ENCODE measurements around the gene THSD7B.
"Not testable (repeated sequence)": the region's sequence is repeated elsewhere in the genome, so short reads cannot be mapped to it uniquely, and the experiment has no call there.

The THSD7B gene

GRCh38 chr2:137051778-137052398, 286.5 kb downstream of the THSD7B start:
- no peak for DNase-seq

DNA sequence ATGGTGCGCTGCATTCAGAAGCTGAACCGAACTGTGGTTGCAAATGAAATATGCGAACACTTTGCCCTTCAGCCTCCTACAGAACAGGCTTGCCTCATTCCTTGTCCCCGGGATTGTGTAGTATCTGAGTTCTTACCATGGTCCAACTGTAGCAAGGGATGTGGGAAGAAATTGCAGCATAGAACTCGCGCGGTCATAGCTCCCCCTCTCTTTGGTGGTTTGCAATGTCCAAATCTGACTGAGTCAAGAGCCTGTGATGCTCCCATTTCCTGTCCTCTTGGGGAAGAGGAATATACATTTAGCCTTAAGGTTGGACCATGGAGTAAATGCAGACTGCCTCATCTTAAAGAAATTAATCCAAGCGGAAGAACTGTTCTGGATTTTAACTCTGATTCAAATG, 291.4 kb downstream of the THSD7B start:
- DNase-seq, result no peak

GRCh38 chr2:137076111-137076765, 310.9 kb downstream of the THSD7B start:
- DNase-seq, result not testable (repeated sequence)

DNA sequence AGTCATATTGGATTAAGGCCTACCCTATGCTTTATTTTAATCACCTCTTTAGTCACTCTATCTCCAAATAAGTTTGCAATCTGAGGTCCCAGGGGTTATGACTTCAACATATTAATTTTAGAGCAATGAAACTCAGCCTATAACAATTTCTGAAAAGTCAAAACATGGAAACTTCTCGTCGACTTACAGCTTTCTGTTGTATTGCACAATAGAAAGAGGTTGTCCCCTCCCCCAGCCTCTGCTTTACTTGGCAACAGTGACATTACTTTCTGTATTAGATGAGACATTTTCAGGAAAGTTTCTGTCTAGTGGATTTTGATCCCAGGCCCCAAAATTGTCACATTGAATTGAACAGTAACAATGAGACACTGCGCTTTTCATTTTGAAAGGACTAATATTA, 326.4 kb downstream of the THSD7B start:
- no peak for DNase-seq

GRCh38 chr2:137093116-137093515, 327.8 kb downstream of the THSD7B start:
- no peak for DNase-seq

DNA sequence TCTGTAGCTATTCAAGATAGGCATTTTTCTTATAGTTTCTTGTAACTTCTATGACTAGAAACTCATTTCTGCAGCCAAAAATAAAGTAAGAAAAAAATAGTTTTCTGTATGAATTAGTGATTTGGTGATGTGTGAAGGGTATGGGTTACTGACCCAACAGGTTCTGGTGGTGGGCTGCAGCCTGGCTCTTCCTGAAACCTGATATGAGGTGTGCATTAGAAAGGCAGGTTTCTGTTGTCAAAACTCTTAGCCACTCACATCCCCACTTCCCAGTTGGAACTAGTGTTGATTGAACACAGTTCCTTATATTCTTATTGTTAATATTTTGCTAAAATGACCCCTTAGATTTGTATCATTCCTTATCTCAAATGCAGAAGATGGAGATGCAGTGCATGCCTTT, 330.8 kb downstream of the THSD7B start:
- DNase-seq, result no peak

DNA sequence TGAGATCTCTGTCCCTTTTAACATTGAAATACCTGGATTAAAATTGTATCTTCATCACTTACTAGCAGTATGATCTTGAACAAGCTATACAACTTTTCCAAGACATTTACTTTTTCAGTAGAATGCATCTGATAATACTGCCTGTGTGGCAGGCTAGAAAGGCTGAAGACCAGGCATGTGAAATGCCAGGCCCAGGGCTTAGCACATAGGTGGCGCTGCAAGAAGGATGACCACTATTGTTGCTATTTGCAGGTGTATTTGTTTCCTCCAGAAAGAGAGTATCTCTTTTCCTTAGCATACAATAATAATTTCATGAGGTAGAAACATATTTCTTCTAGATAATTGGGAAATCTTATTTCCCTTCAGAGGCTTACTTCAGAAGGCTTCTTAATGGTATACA, 331.3 kb downstream of the THSD7B start:
- no peak for DNase-seq

GRCh38 chr2:137101814-137102213, 336.5 kb downstream of the THSD7B start:
- not testable (repeated sequence) for DNase-seq

GRCh38 chr2:137107904-137108303, 342.6 kb downstream of the THSD7B start:
- no peak for DNase-seq

DNA sequence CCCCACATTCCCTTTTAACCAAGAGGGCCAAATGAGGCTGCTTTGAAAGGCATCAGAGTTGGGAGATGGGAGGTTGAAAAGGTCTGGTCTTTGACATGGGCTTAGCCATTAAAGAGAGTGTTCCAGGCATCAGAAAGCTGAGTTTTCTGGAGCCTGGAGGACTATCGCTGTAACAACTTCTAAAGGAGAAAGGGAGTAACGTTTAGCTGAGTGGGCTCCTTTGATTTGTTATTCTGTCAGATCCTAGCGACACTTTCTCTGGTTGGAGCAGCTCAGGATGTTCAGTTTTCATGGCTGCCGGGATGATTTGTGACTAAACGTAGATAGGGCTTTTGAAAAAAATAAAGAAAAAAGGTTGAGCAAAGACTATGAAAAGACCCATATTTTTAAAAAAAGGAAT, 346.6 kb downstream of the THSD7B start:
- DNase-seq, result no peak

DNA sequence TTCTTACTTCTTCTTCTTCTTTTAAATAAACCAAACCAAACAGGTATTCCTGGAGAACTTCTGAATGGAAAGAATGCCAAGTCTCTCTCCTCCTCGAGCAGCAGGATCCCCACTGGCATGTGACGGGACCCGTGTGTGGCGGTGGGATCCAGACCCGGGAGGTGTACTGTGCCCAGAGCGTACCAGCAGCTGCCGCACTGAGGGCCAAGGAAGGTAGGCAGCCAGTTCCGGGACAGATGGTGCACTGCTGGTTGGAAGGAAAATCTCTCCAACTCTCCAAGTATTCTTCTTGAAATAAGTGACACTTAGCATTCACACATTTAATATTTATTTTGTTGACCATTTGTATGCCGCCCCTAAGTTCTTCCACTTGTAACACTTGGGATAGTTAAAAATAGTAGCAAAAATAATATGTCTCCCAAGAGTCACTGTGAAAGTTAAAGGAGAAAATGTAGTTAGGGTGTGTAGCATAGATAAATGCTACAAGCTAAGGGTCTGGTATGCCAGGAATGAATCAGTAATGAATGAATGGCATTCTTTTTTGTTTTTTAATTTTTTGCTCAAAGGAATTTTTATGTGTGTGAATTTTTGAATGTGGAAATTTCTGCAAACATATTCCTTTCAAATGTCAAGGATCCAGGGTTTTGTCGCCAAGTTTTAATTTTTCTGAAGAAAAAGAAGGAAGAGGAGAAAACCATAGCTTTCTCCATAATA, 349.9 kb downstream of the THSD7B start:
- no peak for DNase-seq

GRCh38 chr2:137115795-137116089, 350.4 kb downstream of the THSD7B start:
- no peak for DNase-seq

DNA sequence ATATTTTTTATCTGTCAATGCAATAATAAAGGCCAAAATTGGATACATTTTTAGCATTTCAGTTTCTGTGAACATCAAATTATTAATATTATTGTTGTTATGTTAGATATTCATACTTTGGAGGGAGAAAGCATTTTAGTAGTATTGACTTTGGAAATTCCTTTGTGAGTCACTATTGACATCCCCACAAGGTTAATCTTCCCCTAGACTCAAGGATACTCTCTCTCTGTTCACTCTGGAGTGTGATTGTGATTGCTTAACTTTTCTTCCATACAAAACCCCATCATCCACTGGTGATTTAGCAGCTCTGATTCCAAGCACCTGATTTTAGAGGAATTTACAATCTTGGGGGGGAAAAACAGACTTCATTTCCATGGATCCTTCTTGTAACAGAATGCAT, 352.0 kb downstream of the THSD7B start:
- DNase-seq, result no peak

GRCh38 chr2:137118140-137118539, 352.8 kb downstream of the THSD7B start:
- no peak for DNase-seq

DNA sequence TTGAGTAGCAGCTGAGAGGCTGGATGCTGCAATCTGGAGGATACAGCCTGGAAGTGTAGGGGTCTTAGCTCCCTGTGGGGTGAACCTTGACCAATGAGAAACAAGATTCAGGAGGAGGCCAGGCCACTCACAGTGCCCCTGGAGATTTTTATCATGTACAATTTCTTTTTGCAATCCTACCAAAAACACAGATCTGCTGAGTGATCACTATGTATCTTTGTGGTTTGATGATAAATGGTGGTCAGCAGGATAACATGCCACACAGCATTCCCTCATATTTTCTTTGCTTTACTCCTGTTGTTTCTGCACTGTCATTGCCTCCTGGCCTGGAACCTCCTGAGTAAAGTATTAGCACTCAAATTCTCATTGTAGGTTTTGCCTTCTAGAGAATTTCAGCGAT, 357.9 kb downstream of the THSD7B start:
- no peak for DNase-seq

DNA sequence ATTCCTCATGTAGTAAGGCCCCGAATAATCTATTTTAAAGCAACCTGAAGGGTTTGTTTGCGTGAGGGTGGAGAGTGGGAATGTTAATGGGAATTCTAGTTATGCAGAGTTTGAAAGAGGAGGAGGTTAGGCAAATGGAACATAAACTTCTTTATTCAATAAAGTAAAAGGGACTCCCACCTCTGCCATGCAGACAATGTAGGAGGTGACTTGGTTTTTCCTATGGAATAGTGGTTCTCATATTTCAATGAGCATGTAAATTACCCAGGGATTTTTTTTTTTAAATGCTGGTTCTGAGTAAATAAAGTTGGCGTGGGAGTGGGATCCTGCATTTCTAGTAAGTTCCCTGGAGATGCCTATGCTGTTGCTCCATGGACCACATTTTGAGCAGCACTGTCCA, 367.9 kb downstream of the THSD7B start:
- no peak for DNase-seq

DNA sequence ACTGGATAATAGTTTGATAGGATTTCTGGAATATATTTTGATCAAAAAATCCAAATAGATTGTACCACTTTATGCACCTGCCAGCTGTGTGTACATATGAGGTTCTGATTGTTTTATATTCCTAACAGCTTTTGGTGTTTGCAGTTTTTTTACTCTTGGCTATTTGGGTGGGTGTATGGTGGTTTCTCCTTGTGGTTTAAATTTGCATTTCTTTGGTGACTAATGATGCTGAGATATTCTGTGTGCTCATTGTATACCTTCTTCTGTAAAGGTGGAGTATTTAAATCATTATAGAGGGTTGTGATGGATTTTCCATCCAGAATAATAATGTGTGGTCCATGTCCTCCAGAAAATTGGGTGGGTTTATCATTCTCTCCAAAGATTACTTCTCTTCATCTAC, 372.9 kb downstream of the THSD7B start:
- no peak for DNase-seq

GRCh38 chr2:137151731-137152130, 386.4 kb downstream of the THSD7B start:
- DNase-seq, result no peak

GRCh38 chr2:137154946-137155345, 389.6 kb downstream of the THSD7B start:
- no peak for DNase-seq

DNA sequence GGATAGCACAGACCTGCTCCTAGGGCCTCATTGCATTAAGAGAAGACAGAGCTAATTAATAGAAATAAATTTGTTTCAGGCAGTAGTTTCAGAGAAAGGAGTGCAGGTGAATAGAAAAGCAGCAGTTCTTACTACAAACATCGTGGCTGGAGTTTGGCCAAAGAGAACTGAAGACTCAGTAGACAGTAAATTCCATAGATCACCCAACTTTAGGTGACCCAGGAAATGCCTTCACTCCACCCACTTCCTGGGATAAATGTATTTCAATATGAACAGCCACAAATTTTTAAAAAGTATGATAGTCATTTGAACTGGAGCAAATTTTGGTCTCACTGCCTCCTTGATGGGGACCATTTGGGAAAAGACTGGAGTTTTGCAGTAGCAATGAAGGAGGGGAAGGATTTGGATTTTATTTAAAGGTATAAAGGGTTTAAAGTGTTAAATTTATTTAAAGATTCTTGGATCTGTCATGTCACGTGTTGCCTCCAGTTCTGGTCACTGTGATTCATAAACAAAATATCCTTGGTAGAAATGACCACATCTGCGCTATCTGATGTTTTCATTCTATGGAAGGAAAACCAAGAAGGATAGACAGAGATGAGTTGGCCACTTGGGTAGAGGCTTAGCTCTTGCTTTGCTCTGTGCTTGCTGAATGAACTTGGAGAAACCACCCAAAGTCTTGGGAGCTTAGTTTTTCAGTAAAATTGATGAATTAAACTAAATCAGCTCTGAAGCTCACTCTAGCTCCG, 390.2 kb downstream of the THSD7B start:
- no peak for DNase-seq

GRCh38 chr2:137156221-137156844, 391.0 kb downstream of the THSD7B start:
- DNase-seq, result no peak

DNA sequence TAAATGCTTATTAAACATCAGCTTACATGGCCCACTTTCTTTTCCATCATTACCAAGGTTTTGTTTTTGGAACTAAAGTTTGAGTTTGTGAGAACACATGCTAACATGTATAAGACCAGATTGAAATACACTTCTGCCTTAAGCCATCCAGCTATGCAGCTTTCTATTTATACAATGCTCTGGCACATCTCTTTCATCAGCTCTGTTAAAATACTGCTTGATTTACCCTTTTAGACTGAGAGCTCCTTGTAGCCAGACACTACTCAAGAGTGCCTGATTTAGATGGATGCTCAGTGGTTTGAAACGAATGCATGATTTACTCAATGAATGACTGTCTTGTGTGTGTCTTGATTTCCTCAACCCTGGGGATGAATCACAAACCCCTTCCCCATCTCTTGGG, 392.5 kb downstream of the THSD7B start:
- no peak for DNase-seq

GRCh38 chr2:137161250-137161649, 395.9 kb downstream of the THSD7B start:
- DNase-seq, result no peak

Data from hematopoietic multipotent progenitor cell treated with erythropoietin and hydrocortisone succinate and interleukin-3 and kit ligand, for 6 days (in vitro differentiated cells).